Trophoblast cell (in vitro differentiated cells and primary cell): ENCODE measurements around the gene KCNH1.

Source experiments
- DNase-seq, 2 donors: peaks; one replicate each; pipeline ENCODE4 v3.0.0-alpha.2; 2016
- H2AFZ ChIP-seq: 2 replicates; pipeline ENCODE4 v1.6.1; 2013; ENCODE audit warnings: low read length, moderate library complexity, mild to moderate bottlenecking; ENCODE audit not compliant: insufficient read depth, poor library complexity
- H2AK5ac ChIP-seq: 2 replicates; pipeline ENCODE4 v1.6.1; 2013; ENCODE audit warnings: mild to moderate bottlenecking, low read length
- H2BK120ac ChIP-seq: 2 replicates; pipeline ENCODE4 v1.6.1; 2013; ENCODE audit warnings: low read length, mild to moderate bottlenecking, moderate library complexity; ENCODE audit not compliant: insufficient read depth, poor library complexity
- H2BK12ac ChIP-seq: 2 replicates; pipeline ENCODE4 v1.6.1; 2013; ENCODE audit warnings: mild to moderate bottlenecking, low read length, moderate library complexity
- H2BK5ac ChIP-seq: 2 replicates; pipeline ENCODE4 v1.6.1; 2013; ENCODE audit warnings: low read length, low read depth, moderate library complexity, mild to moderate bottlenecking; ENCODE audit not compliant: poor library complexity
- H3K14ac ChIP-seq: 2 replicates; pipeline ENCODE4 v1.6.1; 2013; ENCODE audit warnings: mild to moderate bottlenecking, low read length
- H3K18ac ChIP-seq: 2 replicates; pipeline ENCODE4 v1.6.1; 2013; ENCODE audit warnings: mild to moderate bottlenecking, low read length
- H3K23ac ChIP-seq: 2 replicates; pipeline ENCODE4 v1.6.1; 2013; ENCODE audit warnings: low read length
- H3K27ac ChIP-seq: 2 replicates; pipeline ENCODE4 v1.5.1; 2013; ENCODE audit warnings: low read depth, mild to moderate bottlenecking, inconsistent platforms, low read length, moderate library complexity
- H3K27me3 ChIP-seq: 2 replicates; pipeline ENCODE4 v1.6.1; 2013; ENCODE audit warnings: inconsistent platforms, mild to moderate bottlenecking, low read length, moderate library complexity; ENCODE audit not compliant: insufficient read depth
- H3K36me3 ChIP-seq, 2 experiments: 1 replicate in 1 of 2; 2 replicates in 1 of 2; pipeline ENCODE4 v1.6.1; 2013; ENCODE audit warnings: low read length in 2 of 2, mild to moderate bottlenecking in 2 of 2, moderate library complexity in 1 of 2; ENCODE audit not compliant: insufficient read depth in 2 of 2, control insufficient read depth in 1 of 2
- H3K4ac ChIP-seq: 2 replicates; pipeline ENCODE4 v1.6.1; 2013; ENCODE audit warnings: low read depth, mild to moderate bottlenecking, low read length, moderate library complexity
- H3K4me1 ChIP-seq, 2 experiments: 1 replicate in 1 of 2; 2 replicates in 1 of 2; pipeline ENCODE4 v1.6.1; 2013; ENCODE audit warnings: low read length in 2 of 2, mild to moderate bottlenecking in 2 of 2, moderate library complexity in 1 of 2; ENCODE audit not compliant: insufficient read depth in 2 of 2, control insufficient read depth in 1 of 2
- H3K4me2 ChIP-seq: 2 replicates; pipeline ENCODE4 v1.6.1; 2013; ENCODE audit warnings: inconsistent platforms, mild to moderate bottlenecking, low read length, moderate library complexity
- H3K4me3 ChIP-seq: 2 replicates; pipeline ENCODE4 v1.5.1; 2013; ENCODE audit warnings: mild to moderate bottlenecking, low read depth, low read length, inconsistent platforms
- H3K79me1 ChIP-seq: one replicate; pipeline ENCODE4 v1.6.1; 2013; ENCODE audit warnings: low read length
- H3K79me2 ChIP-seq: 2 replicates; pipeline ENCODE4 v1.6.1; 2013; ENCODE audit warnings: low read length, mild to moderate bottlenecking; ENCODE audit not compliant: control insufficient read depth, insufficient read depth, poor library complexity
- H3K9ac ChIP-seq: 2 replicates; pipeline ENCODE4 v1.6.1; 2013; ENCODE audit warnings: mild to moderate bottlenecking, low read length
- H3K9me3 ChIP-seq: 2 replicates; pipeline ENCODE4 v1.6.1; 2013; ENCODE audit warnings: low read depth, mild to moderate bottlenecking, control low read depth, inconsistent platforms, low read length; ENCODE audit not compliant: insufficient read depth
- H4K12ac ChIP-seq: 2 replicates; pipeline ENCODE4 v1.6.1; 2013; ENCODE audit warnings: low read depth, mild to moderate bottlenecking, low read length, moderate library complexity
- H4K8ac ChIP-seq: 2 replicates; pipeline ENCODE4 v1.6.1; 2013; ENCODE audit warnings: low read depth, mild to moderate bottlenecking, low read length, moderate library complexity
- H4K91ac ChIP-seq: one replicate; pipeline ENCODE4 v1.6.1; 2013; ENCODE audit warnings: low read depth, mild to moderate bottlenecking, low read length, moderate library complexity
- WGBS: extraction: QIAGEN DNeasy Blood & Tissue Kit; methylation state at CpG from one replicate; pipeline ENCODE4 v1.1.7; 2013; ENCODE audit warnings: missing lambda C conversion rate; ENCODE audit not compliant: insufficient read length, insufficient coverage; ENCODE audit errors: extremely low coverage; 5-methylcytosine and 5-hydroxymethylcytosine counted together

KCNH1 gene

GRCh38 chr1:210750468-210750867, 383.5 kb downstream of the KCNH1 start:
- no peaks in the 10 kb centered on the region for H3K36me3 ChIP-seq
- no peak overlapping the region for H4K91ac ChIP-seq
- no peaks in the 10 kb centered on the region for H3K27me3 ChIP-seq
- H4K8ac ChIP-seq, result no peak overlapping the region
- no peak overlapping the region for H2BK12ac ChIP-seq
- no peak overlapping the region for H3K4me3 ChIP-seq
- H3K4ac ChIP-seq, result no peak overlapping the region
- peaks cover 2% of the 10 kb centered on the region for H3K9me3 ChIP-seq
- no peak overlapping the region for H3K23ac ChIP-seq
- no peak overlapping the region for H3K9ac ChIP-seq
- no peak overlapping the region for H2BK120ac ChIP-seq
- H3K14ac ChIP-seq, result no peak overlapping the region
- H4K12ac ChIP-seq, result no peak overlapping the region
- no peaks in the 10 kb centered on the region for H3K79me1 ChIP-seq
- H2BK5ac ChIP-seq, result no peak overlapping the region
- no peak overlapping the region for H3K4me2 ChIP-seq
- H3K18ac ChIP-seq, result no peak overlapping the region
- no CpG with 5 or more reads among the region's 1 CpG for WGBS
- H2AK5ac ChIP-seq, result no peak overlapping the region
- H3K4me1 ChIP-seq, result peaks cover 5 to 12% of the 10 kb centered on the region in 2 experiments
- no peak overlapping the region for H3K27ac ChIP-seq
- no peak for DNase-seq
- no peaks in the 10 kb centered on the region for H3K79me2 ChIP-seq
- no peak overlapping the region for H2AFZ ChIP-seq

GRCh38 chr1:210748796-210749195, 385.2 kb downstream of the KCNH1 start:
- Histone ChIP-seq H2AFZ (no peak overlapping the region), H2AK5ac (no peak overlapping the region), H3K4me1 (peaks cover 5% of the 10 kb centered on the region in 2 experiments), H2BK12ac (no peak overlapping the region), H3K36me3 (no peaks in the 10 kb centered on the region), H3K9me3 (peaks cover 2% of the 10 kb centered on the region), H3K79me1 (no peaks in the 10 kb centered on the region), H2BK120ac (no peak overlapping the region), H4K91ac (no peak overlapping the region), H3K9ac (peak overlapping the region; percentile 34), H3K27ac (no peak overlapping the region), H3K18ac (no peak overlapping the region), H3K79me2 (no peaks in the 10 kb centered on the region), H3K23ac (no peak overlapping the region), H2BK5ac (no peak overlapping the region), H4K8ac (no peak overlapping the region), H3K14ac (no peak overlapping the region), H3K4ac (no peak overlapping the region), H3K4me3 (no peak overlapping the region), H4K12ac (no peak overlapping the region), H3K4me2 (no peak overlapping the region), H3K27me3 (no peaks in the 10 kb centered on the region)
- DNase-seq, result no peak
- WGBS, result no CpG with 5 or more reads among the region's 3 CpGs

- H2BK12ac ChIP-seq, result no peak overlapping the region
- no peak for DNase-seq
- H3K79me2 ChIP-seq, result no peaks in the 10 kb centered on the region
- H3K79me1 ChIP-seq, result no peaks in the 10 kb centered on the region
- H4K8ac ChIP-seq, result no peak overlapping the region
- no CpG with 5 or more reads among the region's 6 CpGs for WGBS
- H3K14ac ChIP-seq, result no peak overlapping the region
- no peak overlapping the region for H3K9ac ChIP-seq
- no peak overlapping the region for H3K18ac ChIP-seq
- peaks cover 2% of the 10 kb centered on the region for H3K9me3 ChIP-seq
- H4K12ac ChIP-seq, result no peak overlapping the region
- no peak overlapping the region for H3K27ac ChIP-seq
- no peak overlapping the region for H2AK5ac ChIP-seq
- H2BK120ac ChIP-seq, result no peak overlapping the region
- H3K27me3 ChIP-seq, result no peaks in the 10 kb centered on the region
- H3K23ac ChIP-seq, result no peak overlapping the region
- no peak overlapping the region for H4K91ac ChIP-seq
- no peak overlapping the region for H2AFZ ChIP-seq
- no peak overlapping the region for H3K4ac ChIP-seq
- H2BK5ac ChIP-seq, result no peak overlapping the region
- peaks cover 5% of the 10 kb centered on the region in 2 experiments for H3K4me1 ChIP-seq
- H3K4me3 ChIP-seq, result no peak overlapping the region
- no peak overlapping the region for H3K4me2 ChIP-seq
- H3K36me3 ChIP-seq, result no peaks in the 10 kb centered on the region
Measured at GRCh38 chr1:210747890-210748289, 386.1 kb downstream of the KCNH1 start.

- H4K91ac ChIP-seq, result no peak overlapping the region
- no peak overlapping the region for H2AFZ ChIP-seq
- H4K8ac ChIP-seq, result no peak overlapping the region
- no peak overlapping the region for H2AK5ac ChIP-seq
- peaks cover 2% of the 10 kb centered on the region for H3K9me3 ChIP-seq
- H3K27me3 ChIP-seq, result no peaks in the 10 kb centered on the region
- no peak overlapping the region for H3K27ac ChIP-seq
- H3K4me2 ChIP-seq, result no peak overlapping the region
- no peak overlapping the region for H4K12ac ChIP-seq
- DNase-seq, result no peak
- no peaks in the 10 kb centered on the region for H3K36me3 ChIP-seq
- no peaks in the 10 kb centered on the region for H3K79me1 ChIP-seq
- no CpG with 5 or more reads among the region's 3 CpGs for WGBS
- no peak overlapping the region for H3K4ac ChIP-seq
- no peak overlapping the region for H3K14ac ChIP-seq
- peaks cover 5% of the 10 kb centered on the region in 2 experiments for H3K4me1 ChIP-seq
- H2BK120ac ChIP-seq, result no peak overlapping the region
- H3K9ac ChIP-seq, result no peak overlapping the region
- H2BK5ac ChIP-seq, result no peak overlapping the region
- no peak overlapping the region for H2BK12ac ChIP-seq
- H3K23ac ChIP-seq, result no peak overlapping the region
- H3K18ac ChIP-seq, result no peak overlapping the region
- no peaks in the 10 kb centered on the region for H3K79me2 ChIP-seq
- H3K4me3 ChIP-seq, result no peak overlapping the region
Measured at GRCh38 chr1:210747112-210747511, 386.8 kb downstream of the KCNH1 start.
